ENCODE results near the gene UNC79.

UNC79 gene

DNA sequence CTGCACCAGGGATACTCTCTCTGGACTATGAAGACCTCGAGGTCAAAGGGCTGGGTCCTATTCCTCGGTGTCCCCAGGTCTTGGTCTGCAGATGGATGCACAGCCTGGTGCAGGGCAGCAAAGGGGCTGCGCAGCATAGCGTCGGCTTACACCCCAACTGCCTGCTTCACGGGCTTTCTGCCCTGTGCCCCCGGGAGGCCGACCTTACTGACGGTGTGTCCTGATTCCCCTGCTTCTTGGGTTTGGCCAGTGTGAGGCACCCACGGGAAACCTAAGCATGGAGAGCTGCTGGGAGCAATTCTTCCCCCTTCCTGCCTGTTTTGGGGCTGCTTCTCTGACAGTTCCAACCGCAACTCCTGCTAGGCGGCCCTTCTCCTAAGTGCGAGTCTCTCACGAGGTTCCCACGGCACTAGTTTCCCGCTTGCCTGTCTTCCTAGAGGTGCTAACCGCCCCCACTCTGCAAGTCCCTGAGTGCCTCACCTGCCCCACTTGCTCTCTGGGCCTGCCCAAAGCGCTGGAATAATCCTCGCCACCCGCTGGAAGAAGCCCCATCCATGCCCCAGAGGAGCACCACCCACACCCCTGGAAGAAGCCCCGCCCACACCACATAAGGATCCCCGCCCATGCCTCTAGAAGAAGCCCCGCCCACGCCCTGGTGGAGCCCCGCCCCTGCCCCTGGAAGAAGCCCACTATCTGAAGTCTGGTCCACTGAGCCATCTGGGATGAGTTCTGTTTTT, 303.5 kb downstream of the UNC79 start:
- DNase-seq (ENCODE audit: insufficient read length) (no peak), FAIRE-seq (no peak)
- no peak for TF ChIP-seq POLR2A (IDR thresholded peaks at IDR 0.05; ENCODE audit: low read depth, low read length)
- TF ChIP-seq POLR2AphosphoS5 (IDR thresholded peaks at IDR 0.05; ENCODE audit: low read depth, low read length), result no peak
- TF ChIP-seq TAF1 (IDR thresholded peaks at IDR 0.05; ENCODE audit: borderline replicate concordance, low read depth, low read length), result no peak

DNA sequence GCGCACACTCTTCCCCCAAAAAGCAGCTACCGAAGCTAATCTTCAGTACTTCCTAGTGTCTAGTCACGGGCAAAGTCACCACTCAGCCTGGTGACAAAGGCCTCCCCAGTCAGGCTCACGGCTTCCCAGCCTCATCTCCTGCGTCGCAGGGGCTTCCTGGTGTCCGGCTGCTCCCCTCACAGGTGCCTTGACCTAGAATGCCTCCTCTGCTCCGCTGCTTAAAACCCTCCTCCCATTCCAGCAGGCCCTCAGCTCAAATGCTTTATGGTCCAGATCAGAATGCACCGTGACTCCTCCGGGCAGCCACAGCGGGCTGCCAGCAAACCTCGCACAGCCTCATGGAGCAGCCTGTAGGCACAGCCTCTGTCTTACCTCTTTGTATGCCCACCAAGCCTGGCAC, 304.5 kb downstream of the UNC79 start:
- TF ChIP-seq POLR2AphosphoS5 (IDR thresholded peaks at IDR 0.05; ENCODE audit: low read depth, low read length) (no peak), POLR2A (IDR thresholded peaks at IDR 0.05; ENCODE audit: low read depth, low read length) (no peak), TAF1 (IDR thresholded peaks at IDR 0.05; ENCODE audit: borderline replicate concordance, low read depth, low read length) (no peak)
- no peak for DNase-seq (ENCODE audit: insufficient read length)
- no peak for FAIRE-seq

DNA sequence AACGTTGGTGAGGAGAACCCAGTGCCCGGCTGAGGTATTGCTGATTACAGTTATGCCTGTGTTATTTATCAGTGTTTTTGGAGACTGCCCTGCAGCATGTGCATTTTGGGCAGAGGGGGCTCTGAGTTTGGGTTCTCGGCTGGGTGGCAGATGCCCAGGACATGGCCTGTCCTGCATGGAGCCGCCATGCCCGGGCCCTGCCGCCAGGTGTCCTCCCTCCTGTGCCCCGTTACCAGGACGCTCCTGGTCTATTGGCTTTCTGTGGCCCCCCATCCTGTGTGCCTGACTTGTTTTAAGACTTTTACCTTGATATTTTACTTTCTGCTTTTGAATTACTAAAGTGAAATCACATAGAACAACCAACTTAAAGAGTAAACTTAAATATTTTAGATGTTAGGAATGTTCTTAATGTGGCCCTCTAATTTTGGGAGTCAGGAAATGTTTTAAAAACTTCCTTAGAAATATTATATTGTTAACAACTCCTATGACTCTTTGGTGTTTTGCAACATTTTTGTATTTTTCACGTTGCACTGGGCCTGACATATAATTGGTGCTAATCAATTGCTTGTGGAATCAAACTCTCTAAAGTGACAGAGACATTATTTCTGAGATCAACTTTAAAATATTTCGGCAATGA, 305.8 kb downstream of the UNC79 start:
- DNase-seq (ENCODE audit: insufficient read length) (no peak), FAIRE-seq (no peak)
- no peak for TF ChIP-seq POLR2AphosphoS5 (IDR thresholded peaks at IDR 0.05; ENCODE audit: low read depth, low read length)
- no peak for TF ChIP-seq POLR2A (IDR thresholded peaks at IDR 0.05; ENCODE audit: low read depth, low read length)
- TF ChIP-seq TAF1 (IDR thresholded peaks at IDR 0.05; ENCODE audit: borderline replicate concordance, low read depth, low read length), result no peak

DNA sequence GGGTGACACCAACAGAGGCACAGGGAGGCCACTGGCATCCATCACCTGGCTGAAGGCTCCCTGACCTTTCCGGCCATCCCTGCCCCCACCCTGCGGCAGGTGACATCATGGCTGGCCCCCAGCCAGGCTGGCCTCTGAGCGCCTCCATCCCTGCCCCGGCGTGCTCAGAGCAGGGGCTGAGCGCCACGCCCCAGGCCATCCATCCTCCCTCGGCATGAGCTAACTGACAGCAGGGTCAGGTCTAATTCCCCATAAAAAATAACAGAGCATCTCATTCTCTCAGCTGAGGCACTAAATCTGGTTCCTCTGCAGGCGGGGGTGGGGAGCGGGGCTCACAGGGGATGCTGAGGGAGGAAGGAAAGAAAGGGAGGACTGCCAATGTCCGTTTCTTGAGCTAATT, 306.9 kb downstream of the UNC79 start:
- TF ChIP-seq POLR2AphosphoS5 (IDR thresholded peaks at IDR 0.05; ENCODE audit: low read depth, low read length), result no peak
- TF ChIP-seq TAF1 (IDR thresholded peaks at IDR 0.05; ENCODE audit: borderline replicate concordance, low read depth, low read length), result no peak
- no peak for TF ChIP-seq POLR2A (IDR thresholded peaks at IDR 0.05; ENCODE audit: low read depth, low read length)
- DNase-seq (ENCODE audit: insufficient read length) (no peak), FAIRE-seq (no peak)

DNA sequence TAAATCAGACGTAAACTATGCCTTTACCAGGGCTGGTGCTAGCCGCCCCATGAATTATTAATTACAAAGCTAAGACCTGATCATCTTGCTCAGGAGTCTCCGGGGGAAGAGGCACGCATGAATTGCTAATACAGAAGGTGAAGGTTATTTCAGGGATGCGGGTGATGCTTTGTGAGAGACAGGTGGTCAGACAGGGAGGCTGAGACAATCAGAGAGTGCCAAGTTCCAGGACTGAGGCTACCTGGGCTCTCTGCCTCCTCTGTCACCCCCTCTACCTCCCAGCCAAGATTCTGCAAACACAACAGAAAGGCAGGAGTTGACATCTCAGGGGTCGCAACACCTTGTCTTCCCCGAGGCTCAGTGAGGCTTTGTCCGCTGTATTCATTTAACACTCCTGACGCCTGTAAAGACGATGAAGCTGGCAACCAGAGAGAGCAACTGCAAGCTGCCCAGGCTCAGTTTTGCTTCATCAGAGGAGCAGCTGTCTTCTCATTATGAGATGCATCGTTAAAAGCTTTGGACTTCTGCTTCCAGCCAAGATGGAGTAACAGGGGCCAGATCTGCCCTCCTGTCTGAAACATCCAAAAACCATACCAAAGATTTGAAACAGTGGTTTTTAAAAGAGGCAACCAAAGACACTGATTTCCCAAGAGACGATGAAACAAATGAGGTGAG, 311.0 kb downstream of the UNC79 start:
- no peak for DNase-seq (ENCODE audit: insufficient read length)
- FAIRE-seq, result no peak
- TF ChIP-seq POLR2A (IDR thresholded peaks at IDR 0.05; ENCODE audit: low read depth, low read length) (no peak), POLR2AphosphoS5 (IDR thresholded peaks at IDR 0.05; ENCODE audit: low read depth, low read length) (no peak), TAF1 (IDR thresholded peaks at IDR 0.05; ENCODE audit: borderline replicate concordance, low read depth, low read length) (no peak)

DNA sequence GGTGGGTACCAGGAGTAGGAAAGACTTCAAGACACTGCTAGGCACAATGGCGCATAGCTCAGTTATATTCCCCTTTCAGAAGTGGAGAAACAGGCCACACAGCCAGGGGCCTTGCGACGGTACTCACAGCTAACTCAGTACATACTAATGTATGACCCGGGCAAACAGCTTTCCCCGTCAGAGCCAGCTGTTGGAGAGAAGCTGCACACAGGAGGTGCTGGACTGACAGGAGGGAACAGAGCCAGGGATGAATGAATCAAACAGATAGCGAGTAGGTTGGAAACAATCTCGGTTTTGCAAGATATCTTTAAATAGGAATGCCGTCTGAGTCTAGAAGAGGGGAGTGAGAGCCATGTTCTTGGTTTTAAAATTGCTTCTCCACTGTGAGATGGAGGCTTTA, 312.0 kb downstream of the UNC79 start:
- FAIRE-seq, result no peak
- DNase-seq (ENCODE audit: insufficient read length), result no peak
- TF ChIP-seq TAF1 (IDR thresholded peaks at IDR 0.05; ENCODE audit: borderline replicate concordance, low read depth, low read length) (no peak), POLR2AphosphoS5 (IDR thresholded peaks at IDR 0.05; ENCODE audit: low read depth, low read length) (no peak), POLR2A (IDR thresholded peaks at IDR 0.05; ENCODE audit: low read depth, low read length) (no peak)

DNA sequence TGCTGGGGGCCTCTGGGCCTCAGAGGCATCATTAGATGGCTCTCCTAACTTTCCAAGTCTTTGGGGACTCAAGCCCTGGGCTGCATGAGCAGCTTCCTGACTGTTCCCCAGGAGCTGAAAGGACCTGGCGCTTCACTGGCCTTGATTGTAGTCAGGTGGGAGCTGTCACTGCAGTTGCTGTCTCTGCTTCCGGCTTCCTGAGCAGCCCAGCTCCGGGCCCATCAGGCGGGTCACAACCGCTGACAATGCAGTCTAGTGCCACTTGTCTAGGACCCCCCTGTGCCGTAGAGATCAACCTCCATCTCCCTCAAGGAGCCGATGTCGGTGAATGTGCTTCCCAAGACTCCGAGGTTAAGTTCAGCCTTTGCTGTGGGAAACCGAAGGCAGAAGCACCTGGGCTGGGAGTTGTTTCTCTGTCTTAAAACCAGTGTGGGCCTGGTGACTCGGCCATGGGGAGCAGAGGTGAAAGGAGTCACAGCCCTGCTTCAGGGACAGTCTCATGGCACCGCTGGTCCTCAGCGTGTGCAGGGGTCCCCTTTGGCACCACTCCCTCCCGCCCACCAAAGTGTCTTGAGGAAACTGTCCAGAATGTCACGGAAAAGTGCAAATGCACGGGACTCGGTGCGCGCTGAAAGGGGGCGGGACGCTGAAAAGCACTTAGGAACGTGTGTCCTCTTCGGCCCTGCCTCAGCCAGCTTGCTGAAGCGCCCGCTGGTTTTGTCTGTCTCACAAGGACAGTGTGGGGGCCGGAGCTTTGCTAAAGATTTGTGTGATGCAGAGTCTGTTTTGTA, 312.7 kb downstream of the UNC79 start:
- DNase-seq (ENCODE audit: insufficient read length) (no peak), FAIRE-seq (no peak)
- TF ChIP-seq POLR2A (IDR thresholded peaks at IDR 0.05; ENCODE audit: low read depth, low read length), result no peak

DNA sequence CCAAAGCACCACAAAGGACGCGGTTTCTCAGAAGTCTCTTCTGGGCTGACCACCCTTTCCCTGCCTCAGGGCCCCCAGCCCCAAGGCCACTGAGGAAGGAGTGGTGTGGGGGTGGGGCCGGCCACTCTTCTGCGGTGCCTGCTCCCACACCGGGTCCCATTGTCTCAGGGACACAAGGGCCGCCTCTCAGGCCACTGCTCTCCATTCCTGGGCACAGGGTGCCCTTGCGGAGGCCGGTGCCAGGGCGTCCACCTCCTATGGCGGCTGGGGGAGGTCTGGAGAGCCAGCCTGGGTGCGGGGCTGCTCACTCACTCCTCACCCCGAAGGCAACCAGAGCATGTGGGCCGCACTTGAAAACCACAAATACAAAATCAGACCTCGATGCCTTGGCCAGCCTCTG, 313.4 kb downstream of the UNC79 start:
- no peak for FAIRE-seq
- no peak for DNase-seq (ENCODE audit: insufficient read length)
- TF ChIP-seq TAF1 (IDR thresholded peaks at IDR 0.05; ENCODE audit: borderline replicate concordance, low read depth, low read length) (no peak), POLR2AphosphoS5 (IDR thresholded peaks at IDR 0.05; ENCODE audit: low read depth, low read length) (no peak), POLR2A (IDR thresholded peaks at IDR 0.05; ENCODE audit: low read depth, low read length) (no peak)

DNA sequence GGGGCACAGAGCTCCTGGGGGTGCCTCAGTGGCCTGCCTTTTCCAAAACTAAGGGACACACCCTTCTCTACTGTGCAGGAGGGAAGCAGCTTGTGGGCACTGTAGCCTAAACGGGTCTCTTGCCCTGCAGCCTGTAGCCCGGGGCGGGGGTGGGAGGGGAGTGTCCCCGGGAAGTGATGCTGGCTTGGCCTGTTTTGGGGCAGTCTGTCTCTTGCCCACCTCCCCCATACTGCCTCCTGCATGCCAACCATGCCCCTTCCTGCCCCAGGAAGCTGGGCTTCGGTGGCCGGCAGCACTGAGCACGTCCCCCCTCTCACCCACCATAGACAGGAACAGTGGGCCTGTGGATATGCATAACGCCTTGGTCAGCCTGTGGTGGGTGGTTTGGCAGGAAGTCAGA, 314.1 kb downstream of the UNC79 start:
- DNase-seq (ENCODE audit: insufficient read length) (no peak), FAIRE-seq (no peak)
- no peak for TF ChIP-seq TAF1 (IDR thresholded peaks at IDR 0.05; ENCODE audit: borderline replicate concordance, low read depth, low read length)
- TF ChIP-seq POLR2A (IDR thresholded peaks at IDR 0.05; ENCODE audit: low read depth, low read length), result no peak
- no peak for TF ChIP-seq POLR2AphosphoS5 (IDR thresholded peaks at IDR 0.05; ENCODE audit: low read depth, low read length)

DNA sequence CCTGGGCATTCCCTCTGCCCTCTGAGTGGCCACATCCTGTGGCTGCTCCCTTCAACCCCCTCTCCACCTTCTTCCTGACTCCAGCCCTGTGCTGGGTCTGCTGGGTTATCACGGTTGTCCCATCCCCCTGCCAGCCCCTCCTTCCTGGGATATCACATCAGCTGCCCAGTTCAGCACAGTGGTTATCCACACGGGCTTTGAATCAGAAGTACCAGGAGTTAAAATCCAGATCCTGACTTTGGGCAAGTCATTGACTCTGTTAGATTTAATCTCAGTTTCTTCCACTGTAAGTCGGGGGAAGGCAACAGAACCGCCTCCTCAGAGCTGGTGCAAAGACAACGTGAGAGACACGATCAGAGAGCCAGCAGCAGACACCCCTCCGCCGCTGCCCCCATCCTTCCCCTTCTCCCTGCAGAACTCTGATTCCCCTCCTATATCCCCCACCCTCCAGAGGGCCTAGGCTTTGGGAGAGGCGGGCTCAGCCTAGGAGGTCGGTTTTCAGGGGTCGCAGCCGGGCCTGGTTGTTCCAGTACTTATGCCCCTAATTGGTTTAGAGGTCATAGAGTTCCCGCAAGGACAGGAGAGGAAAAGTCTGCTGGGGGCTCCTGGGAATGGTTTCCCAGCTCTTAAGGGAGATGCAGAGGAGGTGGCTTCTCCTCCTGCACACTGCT, 315.0 kb downstream of the UNC79 start:
- no peak for FAIRE-seq
- no peak for DNase-seq (ENCODE audit: insufficient read length)

DNA sequence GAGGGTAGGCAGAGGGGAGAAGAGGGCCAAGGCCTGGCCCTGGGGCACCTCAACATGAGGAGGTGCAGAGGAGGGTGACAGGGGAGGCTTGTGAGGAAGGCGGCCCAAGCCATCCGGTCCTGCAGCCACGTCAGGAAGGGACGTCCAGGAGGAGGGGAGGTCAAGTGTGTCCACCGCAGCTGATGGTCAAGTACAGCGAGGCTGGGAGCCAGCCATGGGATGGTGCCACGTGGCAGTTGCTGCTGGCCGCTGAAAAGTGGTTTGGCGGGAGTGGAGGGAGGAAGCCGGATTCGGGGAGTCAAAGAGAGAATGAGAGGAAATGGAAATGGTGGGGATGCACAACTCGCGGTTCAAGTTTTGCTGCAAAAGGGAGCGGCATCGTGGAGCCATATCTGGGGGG, 316.4 kb downstream of the UNC79 start:
- TF ChIP-seq POLR2AphosphoS5 (IDR thresholded peaks at IDR 0.05; ENCODE audit: low read depth, low read length), result no peak
- TF ChIP-seq TAF1 (IDR thresholded peaks at IDR 0.05; ENCODE audit: borderline replicate concordance, low read depth, low read length), result no peak
- no peak for TF ChIP-seq POLR2A (IDR thresholded peaks at IDR 0.05; ENCODE audit: low read depth, low read length)
- no peak for FAIRE-seq
- no peak for DNase-seq (ENCODE audit: insufficient read length)

More for the DNA sequence above, 315.0 kb downstream of the UNC79 start:
- TF ChIP-seq TAF1 (IDR thresholded peaks at IDR 0.05; ENCODE audit: borderline replicate concordance, low read depth, low read length) (no peak), POLR2A (IDR thresholded peaks at IDR 0.05; ENCODE audit: low read depth, low read length) (no peak), POLR2AphosphoS5 (IDR thresholded peaks at IDR 0.05; ENCODE audit: low read depth, low read length) (no peak)
